Left ventricle myocardium inferior (tissue), 1 donor: ENCODE results near the gene PRRC2B. TPM values are rescaled to one million over a fixed set of nuclear protein-coding genes. Genes with fewer than 3 reads are reported as not detected.
A peak's percentile ranks its signal among the peaks of the same experiment; 100 is the strongest.

Source experiments
- DNase-seq: peaks from one replicate; pipeline ENCODE4 v3.0.0-alpha.2; 2020
- H3K27ac ChIP-seq: fragments of 200-600 bp; replicated peaks from 2 replicates; pipeline ENCODE4 v1.8.0; 2021
- H3K27me3 ChIP-seq: fragments of 200-600 bp; 2 replicates; pipeline ENCODE4 v1.8.0; 2021; ENCODE audit warnings: low read depth
- H3K36me3 ChIP-seq: fragments of 200-600 bp; 2 replicates; pipeline ENCODE4 v1.8.0; 2021
- H3K4me1 ChIP-seq: fragments of 200-600 bp; 2 replicates; pipeline ENCODE4 v1.8.0; 2021
- H3K4me3 ChIP-seq: fragments of 200-600 bp; 2 replicates; pipeline ENCODE4 v1.8.0; 2021; ENCODE audit warnings: mild to moderate bottlenecking, moderate library complexity
- H3K9me3 ChIP-seq: fragments of 200-600 bp; replicated peaks from 2 replicates; pipeline ENCODE4 v1.8.0; 2021
- CTCF ChIP-seq: fragments of 200-600 bp; IDR thresholded peaks from 2 replicates; pipeline ENCODE4 v1.8.0; 2021; ENCODE audit warnings: antibody characterized with exemption, mild to moderate bottlenecking, borderline replicate concordance
- intact Hi-C: fragments of 100-400 bp; cut with micrococcal nuclease; formaldehyde crosslinking; loops from one replicate; pipeline ENCODE4 v1.11.0; 2022
- total RNA-seq: library from RNA; stranded (reverse); fragmentation: NEBNext Ultra II Directional; extraction: Animal tissue kit (Norgen Biotek cat#: 25700); gene quantifications from one replicate; pipeline ENCODE4 v1.2.1, GENCODE V29; 2021
- donor health status: DM: no; HTN: yes; CAD: no; lungs with severe emphysema.

PRRC2B gene
- total RNA-seq, 1 donor from 2014 or later, result 109 TPM

DNA sequence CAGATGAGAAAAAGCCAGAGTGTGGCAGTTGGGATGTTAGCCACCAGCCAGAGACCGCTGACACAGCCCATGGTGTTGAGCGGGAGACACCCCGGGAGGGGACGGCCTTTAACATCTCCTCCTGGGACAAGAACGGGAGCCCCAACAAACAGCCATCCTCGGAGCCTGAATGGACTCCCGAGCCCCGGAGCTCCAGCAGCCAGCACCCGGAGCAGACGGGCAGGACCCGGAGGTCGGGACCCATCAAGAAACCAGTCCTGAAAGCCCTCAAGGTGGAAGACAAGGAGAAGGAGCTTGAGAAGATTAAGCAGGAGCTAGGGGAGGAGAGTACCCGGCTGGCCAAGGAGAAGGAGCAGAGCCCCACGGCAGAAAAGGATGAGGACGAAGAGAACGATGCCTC is 80.8 kb downstream of the PRRC2B start:
- no peaks in the 10 kb centered on the region for H3K27me3 ChIP-seq
- peaks cover 11% of the 10 kb centered on the region for H3K9me3 ChIP-seq
- no peak for TF ChIP-seq CTCF
- H3K4me3 ChIP-seq, result no peak overlapping the region
- intact Hi-C loops, result loop anchor here (10.0 kb wide), 1 partner anchor 110 kb away; no protein-coding TSS in a partner anchor
- peaks cover 39% of the 10 kb centered on the region for H3K4me1 ChIP-seq
- H3K36me3 ChIP-seq, result peaks cover 100% of the 10 kb centered on the region
- peak overlapping the region; percentile 84 for H3K27ac ChIP-seq
- DNase-seq, result no peak

GRCh38 chr9:131475111-131475955 is 81.4 kb downstream of the PRRC2B start:
- peaks cover 11% of the 10 kb centered on the region for H3K9me3 ChIP-seq
- TF ChIP-seq CTCF, result no peak
- H3K36me3 ChIP-seq, result peaks cover 100% of the 10 kb centered on the region
- DNase-seq, result no peak
- no peaks in the 10 kb centered on the region for H3K27me3 ChIP-seq
- H3K4me3 ChIP-seq, result no peak overlapping the region
- H3K4me1 ChIP-seq, result peaks cover 39% of the 10 kb centered on the region
- peak overlapping the region; percentile 84 for H3K27ac ChIP-seq
- intact Hi-C loops, result loop anchor here (10.0 kb wide), 1 partner anchor 111 kb away; no protein-coding TSS in a partner anchor

GRCh38 chr9:131475956-131476776 is 82.3 kb downstream of the PRRC2B start:
- Histone ChIP-seq H3K36me3 (peaks cover 99% of the 10 kb centered on the region), H3K27me3 (no peaks in the 10 kb centered on the region), H3K9me3 (peaks cover 11% of the 10 kb centered on the region), H3K27ac (peak overlapping the region; percentile 84), H3K4me1 (peaks cover 45% of the 10 kb centered on the region), H3K4me3 (no peak overlapping the region)
- DNase-seq, result no peak
- TF ChIP-seq CTCF, result peak; percentile 64
- intact Hi-C loops, result loop anchor here (10.0 kb wide), 1 partner anchor 111 kb away; no protein-coding TSS in a partner anchor

GRCh38 chr9:131476777-131477345 is 83.0 kb downstream of the PRRC2B start:
- intact Hi-C loops, result loop anchor here (10.0 kb wide), 1 partner anchor 112 kb away; no protein-coding TSS in a partner anchor
- DNase-seq, result peak; percentile 73
- H3K27ac ChIP-seq, result peak overlapping the region; percentile 84

More at GRCh38 chr9:131476777-131477345, 83.0 kb downstream of the PRRC2B start:
- Histone ChIP-seq H3K27me3 (no peaks in the 10 kb centered on the region), H3K4me3 (no peak overlapping the region), H3K9me3 (peaks cover 6% of the 10 kb centered on the region), H3K4me1 (peaks cover 52% of the 10 kb centered on the region), H3K36me3 (peaks cover 99% of the 10 kb centered on the region)
- TF ChIP-seq CTCF, result no peak
